HCT116 (cell line): Measurements from ENCODE around the gene THSD4. TPM values are rescaled to one million over a fixed set of nuclear protein-coding genes. Genes with fewer than 3 reads are reported as not detected.

ENCODE experiments used
- ATAC-seq: fragments of 200-7000 bp; cut with Tn5 transposase; 2 replicates; pipeline ENCODE4 v1.9.1; 2020; ENCODE audit warnings: mild to moderate bottlenecking, moderate library complexity
- BruUV-seq: library from RNA; stranded (reverse); fragments of 400-500 nt; replicated peaks from 2 replicates; lab custom pipeline; 2021; lab: Mats Ljungman, UMichigan
- CTCF ChIA-PET: fragments of 300-600 bp; sonication (Branson Sonifier 250); formaldehyde crosslinking; loops from one replicate; lab custom pipeline; 2021; ENCODE audit warnings: antibody characterized with exemption; lab: Charles Lee
- POLR2A ChIA-PET: fragments of 300-600, 350-600 bp; sonication (Branson Sonifier 250); formaldehyde crosslinking; loops from one replicate; lab custom pipeline; 2021; ENCODE audit warnings: antibody characterized with exemption; lab: Charles Lee
- RAD21 ChIA-PET, 2 experiments: fragments of 300-600 bp; sonication (Branson Sonifier 250); formaldehyde crosslinking; loops; one replicate each; lab custom pipeline; 2023; ENCODE audit warnings: low total read pairs in 2 of 2; ENCODE audit not compliant: uncharacterized antibody in 2 of 2, unreplicated experiment in 2 of 2, low non-redundant PET in 1 of 2; lab: Charles Lee
- DNase-seq: peaks from one replicate; pipeline ENCODE4 v3.0.0-alpha.2; 2010; ENCODE audit warnings: low read depth, low spot score
- H2AFZ ChIP-seq: fragments of 200-600 bp; shearing (Covaris generic), sonication (generic); 2 replicates; pipeline ENCODE4 v1.6.1; 2017; ENCODE audit warnings: low read depth, mixed run types, mixed read lengths, antibody characterized with exemption, low read length; ENCODE audit not compliant: poor library complexity, severe bottlenecking
- H3K27ac ChIP-seq: 2 replicates; pipeline ENCODE4 v1.5.1; 2012; ENCODE audit warnings: low read depth, low read length
- H3K27me3 ChIP-seq: fragments of 200-600 bp; sonication (generic); 2 replicates; pipeline ENCODE4 v1.6.1; 2016; ENCODE audit warnings: mixed run types, low read length, mixed read lengths; ENCODE audit not compliant: insufficient read depth
- H3K36me3 ChIP-seq, 2 experiments: fragments of 200-500 bp in 1 of 2; fragments of 200-600 bp in 1 of 2; sonication (Bioruptor generic) in 1 of 2; sonication (generic) in 1 of 2; 2 replicates each; pipeline versions ENCODE4 v1.5.1 to v1.6.1; 2014 to 2016; ENCODE audit warnings: low read length in 2 of 2, inconsistent platforms in 1 of 2, mixed read lengths in 1 of 2, mixed run types in 1 of 2; ENCODE audit not compliant: insufficient read depth in 2 of 2, control insufficient read depth in 1 of 2
- H3K4me1 ChIP-seq, 2 experiments: fragments of 200-600 bp in 1 of 2; sonication (generic) in 1 of 2; 2 replicates each; pipeline versions ENCODE4 v1.5.1 to v1.6.1; 2012 to 2017; ENCODE audit warnings: low read length in 2 of 2, inconsistent platforms in 1 of 2, mild to moderate bottlenecking in 1 of 2, mixed read lengths in 1 of 2, mixed run types in 1 of 2, moderate library complexity in 1 of 2; ENCODE audit not compliant: insufficient read depth in 2 of 2, control insufficient read depth in 1 of 2
- H3K4me2 ChIP-seq: fragments of 200-600 bp; sonication (generic); 2 replicates; pipeline ENCODE4 v1.6.1; 2017; ENCODE audit warnings: mixed run types, low read length, mixed read lengths
- H3K4me3 ChIP-seq, 2 experiments: fragments of 200-600 bp in 1 of 2; sonication (generic) in 1 of 2; replicated peaks in 1 of 2; 2 replicates each; pipeline ENCODE4 v1.5.1; 2011 to 2016; ENCODE audit warnings: low read length in 2 of 2, control low read depth in 1 of 2, low read depth in 1 of 2, mild to moderate bottlenecking in 1 of 2, mixed read lengths in 1 of 2, mixed run types in 1 of 2
- H3K79me2 ChIP-seq: fragments of 200-600 bp; sonication (generic); 2 replicates; pipeline ENCODE4 v1.6.1; 2017; ENCODE audit warnings: mild to moderate bottlenecking, mixed run types, low read length, moderate library complexity, mixed read lengths; ENCODE audit not compliant: insufficient read depth
- H3K9ac ChIP-seq: fragments of 200-600 bp; sonication (generic); 2 replicates; pipeline ENCODE4 v1.6.1; 2016; ENCODE audit warnings: low read length, mixed read lengths
- H3K9me2 ChIP-seq: fragments of 200-600 bp; sonication (generic), shearing (Covaris generic); 2 replicates; pipeline ENCODE4 v1.6.1; 2017; ENCODE audit warnings: mixed run types, mild to moderate bottlenecking, moderate library complexity; ENCODE audit not compliant: insufficient read depth
- H3K9me3 ChIP-seq, 2 experiments: fragments of 200-500 bp in 1 of 2; fragments of 200-600 bp in 1 of 2; sonication (Bioruptor generic) in 1 of 2; sonication (generic) in 1 of 2; 2 replicates each; pipeline ENCODE4 v1.6.1; 2014 to 2017; ENCODE audit warnings: low read length in 2 of 2, mixed read lengths in 2 of 2, inconsistent platforms in 1 of 2, low read depth in 1 of 2, mild to moderate bottlenecking in 1 of 2, mixed run types in 1 of 2, moderate library complexity in 1 of 2; ENCODE audit not compliant: control insufficient read depth in 1 of 2, insufficient read depth in 1 of 2
- H4K20me1 ChIP-seq: fragments of 200-600 bp; sonication (generic), shearing (Covaris generic); 2 replicates; pipeline ENCODE4 v1.6.1; 2017; ENCODE audit warnings: mixed run types, mild to moderate bottlenecking, moderate library complexity; ENCODE audit not compliant: insufficient read depth
- CEBPB ChIP-seq: IDR thresholded peaks from 2 replicates; pipeline ENCODE4 v1.6.1; 2012; ENCODE audit warnings: low read depth
- EGR1 ChIP-seq: IDR thresholded peaks from 2 replicates; pipeline ENCODE4 v1.6.1; 2012; ENCODE audit warnings: low read depth
- ELF1 ChIP-seq: IDR thresholded peaks from 2 replicates; pipeline ENCODE4 v1.6.1; 2012; ENCODE audit warnings: low read depth, borderline replicate concordance
- EZH2 ChIP-seq: fragments of 200-600 bp; sonication (generic); IDR thresholded peaks from 2 replicates; pipeline ENCODE4 v1.6.1; 2017; ENCODE audit warnings: antibody characterized with exemption, mixed run types
- FOSL1 ChIP-seq: IDR thresholded peaks from 2 replicates; pipeline ENCODE4 v1.6.1; 2012; ENCODE audit warnings: low read depth
- JUND ChIP-seq: IDR thresholded peaks from 2 replicates; pipeline ENCODE4 v1.6.1; 2012
- POLR2A ChIP-seq: IDR thresholded peaks from 2 replicates; pipeline ENCODE4 v1.7.0; 2011; ENCODE audit warnings: borderline replicate concordance; ENCODE audit not compliant: insufficient read depth, insufficient read length; ENCODE audit errors: extremely low read depth
- POLR2AphosphoS5 ChIP-seq: IDR thresholded peaks from 2 replicates; pipeline ENCODE4 v1.6.1; 2011; ENCODE audit warnings: mild to moderate bottlenecking, low read depth, low read length, moderate library complexity
- RAD21 ChIP-seq: IDR thresholded peaks from 2 replicates; pipeline ENCODE4 v1.6.1; 2012; ENCODE audit warnings: low read depth, mild to moderate bottlenecking
- SP1 ChIP-seq: IDR thresholded peaks from 2 replicates; pipeline ENCODE4 v1.6.1; 2012; ENCODE audit warnings: low read depth
- SRF ChIP-seq: IDR thresholded peaks from 2 replicates; pipeline ENCODE4 v1.6.1; 2012; ENCODE audit warnings: low read depth
- TCF7L2 ChIP-seq: IDR thresholded peaks from 2 replicates; pipeline ENCODE4 v1.7.0; 2011; ENCODE audit warnings: borderline replicate concordance, inconsistent platforms; ENCODE audit not compliant: insufficient read depth, insufficient read length; ENCODE audit errors: extremely low read depth
- YY1 ChIP-seq: IDR thresholded peaks from 2 replicates; pipeline ENCODE4 v1.6.1; 2011; ENCODE audit warnings: low read length, low read depth, moderate library complexity, mild to moderate bottlenecking; ENCODE audit not compliant: insufficient replicate concordance; ENCODE audit errors: extremely low read depth
- ZFX ChIP-seq: fragments of 450-650 bp; IDR thresholded peaks from 2 replicates; pipeline ENCODE4 v1.6.1; 2017
- ZNF274 ChIP-seq: fragments of 200-500 bp; sonication (Bioruptor generic); IDR thresholded peaks from 2 replicates; pipeline ENCODE4 v1.6.1; 2014; ENCODE audit warnings: mild to moderate bottlenecking, low read depth, low read length, inconsistent platforms
- intact Hi-C: fragments of 100-400 bp; cut with micrococcal nuclease; formaldehyde crosslinking; loops from 2 replicates; pipeline ENCODE4 v1.10.0; 2022
- total RNA-seq: library from RNA; stranded (reverse); gene quantifications from one replicate; pipeline ENCODE4 v1.2.1, GENCODE V29; 2021; ENCODE audit not compliant: unreplicated experiment
- TF ChIP-seq, protein P1 (sequence below): IDR thresholded peaks from 2 replicates; pipeline ENCODE4 v1.6.1; 2012; ENCODE audit warnings: low read depth
- TF ChIP-seq, protein P2 (sequence below): IDR thresholded peaks from 2 replicates; pipeline ENCODE4 v1.6.1; 2011; ENCODE audit warnings: mild to moderate bottlenecking, low read length, moderate library complexity; ENCODE audit not compliant: insufficient replicate concordance; ENCODE audit errors: extremely low read depth
- TF ChIP-seq, protein P3 (sequence below): IDR thresholded peaks from 2 replicates; pipeline ENCODE4 v1.6.1; 2012
- TF ChIP-seq, protein P4 (sequence below): IDR thresholded peaks from 2 replicates; pipeline ENCODE4 v1.6.1; 2012
- TF ChIP-seq, protein P5 (sequence below), 3 experiments: fragments of 200-600 bp in 1 of 3; sonication (generic) in 1 of 3; IDR thresholded peaks in 2 of 3; conservative IDR thresholded peaks in 1 of 3; 2 replicates each; pipeline ENCODE4 v1.5.1; 2012 to 2017; ENCODE audit warnings: low read depth in 2 of 3, low read length in 2 of 3, antibody characterized with exemption in 1 of 3, borderline replicate concordance in 1 of 3, control low read depth in 1 of 3, mild to moderate bottlenecking in 1 of 3, mixed read lengths in 1 of 3, mixed run types in 1 of 3, moderate library complexity in 1 of 3; ENCODE audit not compliant: insufficient read depth in 1 of 3

THSD4 gene
- total RNA-seq, 1 experiment from 2014 or later, result 30.5 TPM

DNA sequence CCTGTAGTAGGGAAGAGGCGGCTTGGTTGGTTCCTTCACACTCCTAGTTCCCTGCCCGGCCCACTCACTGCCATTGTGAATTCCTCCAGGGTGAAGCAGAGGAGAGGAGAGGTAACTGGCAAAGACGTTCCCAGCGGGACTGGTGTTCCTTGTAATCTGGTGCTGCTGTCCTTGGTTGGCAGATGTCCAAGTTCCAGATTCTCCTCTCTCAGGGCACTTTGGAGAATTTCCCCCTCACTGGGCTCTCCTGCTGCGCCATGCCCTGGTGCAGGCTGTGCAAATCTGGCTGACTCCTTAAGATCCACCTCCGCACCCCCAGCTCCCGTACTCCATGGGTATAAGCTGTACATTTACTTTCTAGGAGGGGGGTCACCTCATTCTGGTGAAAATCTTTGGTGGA is 37.3 kb downstream of the THSD4 start:
- ChIA-PET POLR2A (no interaction called here), RAD21 (no interaction called here), CTCF (no interaction called here)
- H3K9me3 ChIP-seq, result no peaks in the 10 kb centered on the region
- no peak overlapping the region for H3K4me2 ChIP-seq
- TF ChIP-seq JUND, result no peak
- TF ChIP-seq EGR1, result no peak
- no peak for TF ChIP-seq POLR2AphosphoS5
- TF ChIP-seq YY1, result no peak
- TF ChIP-seq, protein P1, sequence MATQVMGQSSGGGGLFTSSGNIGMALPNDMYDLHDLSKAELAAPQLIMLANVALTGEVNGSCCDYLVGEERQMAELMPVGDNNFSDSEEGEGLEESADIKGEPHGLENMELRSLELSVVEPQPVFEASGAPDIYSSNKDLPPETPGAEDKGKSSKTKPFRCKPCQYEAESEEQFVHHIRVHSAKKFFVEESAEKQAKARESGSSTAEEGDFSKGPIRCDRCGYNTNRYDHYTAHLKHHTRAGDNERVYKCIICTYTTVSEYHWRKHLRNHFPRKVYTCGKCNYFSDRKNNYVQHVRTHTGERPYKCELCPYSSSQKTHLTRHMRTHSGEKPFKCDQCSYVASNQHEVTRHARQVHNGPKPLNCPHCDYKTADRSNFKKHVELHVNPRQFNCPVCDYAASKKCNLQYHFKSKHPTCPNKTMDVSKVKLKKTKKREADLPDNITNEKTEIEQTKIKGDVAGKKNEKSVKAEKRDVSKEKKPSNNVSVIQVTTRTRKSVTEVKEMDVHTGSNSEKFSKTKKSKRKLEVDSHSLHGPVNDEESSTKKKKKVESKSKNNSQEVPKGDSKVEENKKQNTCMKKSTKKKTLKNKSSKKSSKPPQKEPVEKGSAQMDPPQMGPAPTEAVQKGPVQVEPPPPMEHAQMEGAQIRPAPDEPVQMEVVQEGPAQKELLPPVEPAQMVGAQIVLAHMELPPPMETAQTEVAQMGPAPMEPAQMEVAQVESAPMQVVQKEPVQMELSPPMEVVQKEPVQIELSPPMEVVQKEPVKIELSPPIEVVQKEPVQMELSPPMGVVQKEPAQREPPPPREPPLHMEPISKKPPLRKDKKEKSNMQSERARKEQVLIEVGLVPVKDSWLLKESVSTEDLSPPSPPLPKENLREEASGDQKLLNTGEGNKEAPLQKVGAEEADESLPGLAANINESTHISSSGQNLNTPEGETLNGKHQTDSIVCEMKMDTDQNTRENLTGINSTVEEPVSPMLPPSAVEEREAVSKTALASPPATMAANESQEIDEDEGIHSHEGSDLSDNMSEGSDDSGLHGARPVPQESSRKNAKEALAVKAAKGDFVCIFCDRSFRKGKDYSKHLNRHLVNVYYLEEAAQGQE, result no peak
- TF ChIP-seq, protein P2, sequence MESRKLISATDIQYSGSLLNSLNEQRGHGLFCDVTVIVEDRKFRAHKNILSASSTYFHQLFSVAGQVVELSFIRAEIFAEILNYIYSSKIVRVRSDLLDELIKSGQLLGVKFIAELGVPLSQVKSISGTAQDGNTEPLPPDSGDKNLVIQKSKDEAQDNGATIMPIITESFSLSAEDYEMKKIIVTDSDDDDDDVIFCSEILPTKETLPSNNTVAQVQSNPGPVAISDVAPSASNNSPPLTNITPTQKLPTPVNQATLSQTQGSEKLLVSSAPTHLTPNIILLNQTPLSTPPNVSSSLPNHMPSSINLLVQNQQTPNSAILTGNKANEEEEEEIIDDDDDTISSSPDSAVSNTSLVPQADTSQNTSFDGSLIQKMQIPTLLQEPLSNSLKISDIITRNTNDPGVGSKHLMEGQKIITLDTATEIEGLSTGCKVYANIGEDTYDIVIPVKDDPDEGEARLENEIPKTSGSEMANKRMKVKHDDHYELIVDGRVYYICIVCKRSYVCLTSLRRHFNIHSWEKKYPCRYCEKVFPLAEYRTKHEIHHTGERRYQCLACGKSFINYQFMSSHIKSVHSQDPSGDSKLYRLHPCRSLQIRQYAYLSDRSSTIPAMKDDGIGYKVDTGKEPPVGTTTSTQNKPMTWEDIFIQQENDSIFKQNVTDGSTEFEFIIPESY, result no peak
- TF ChIP-seq SP1, result no peak
- TF ChIP-seq, protein P3, sequence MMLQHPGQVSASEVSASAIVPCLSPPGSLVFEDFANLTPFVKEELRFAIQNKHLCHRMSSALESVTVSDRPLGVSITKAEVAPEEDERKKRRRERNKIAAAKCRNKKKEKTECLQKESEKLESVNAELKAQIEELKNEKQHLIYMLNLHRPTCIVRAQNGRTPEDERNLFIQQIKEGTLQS, result no peak
- TF ChIP-seq ZFX, result no peak
- no peak for TF ChIP-seq RAD21
- no peak for TF ChIP-seq EZH2
- TF ChIP-seq SRF, result no peak
- TF ChIP-seq, protein P4, sequence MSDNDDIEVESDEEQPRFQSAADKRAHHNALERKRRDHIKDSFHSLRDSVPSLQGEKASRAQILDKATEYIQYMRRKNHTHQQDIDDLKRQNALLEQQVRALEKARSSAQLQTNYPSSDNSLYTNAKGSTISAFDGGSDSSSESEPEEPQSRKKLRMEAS, result no peak
- TF ChIP-seq ZNF274, result no peak
- TF ChIP-seq FOSL1, result no peak
- TF ChIP-seq, protein P5, sequence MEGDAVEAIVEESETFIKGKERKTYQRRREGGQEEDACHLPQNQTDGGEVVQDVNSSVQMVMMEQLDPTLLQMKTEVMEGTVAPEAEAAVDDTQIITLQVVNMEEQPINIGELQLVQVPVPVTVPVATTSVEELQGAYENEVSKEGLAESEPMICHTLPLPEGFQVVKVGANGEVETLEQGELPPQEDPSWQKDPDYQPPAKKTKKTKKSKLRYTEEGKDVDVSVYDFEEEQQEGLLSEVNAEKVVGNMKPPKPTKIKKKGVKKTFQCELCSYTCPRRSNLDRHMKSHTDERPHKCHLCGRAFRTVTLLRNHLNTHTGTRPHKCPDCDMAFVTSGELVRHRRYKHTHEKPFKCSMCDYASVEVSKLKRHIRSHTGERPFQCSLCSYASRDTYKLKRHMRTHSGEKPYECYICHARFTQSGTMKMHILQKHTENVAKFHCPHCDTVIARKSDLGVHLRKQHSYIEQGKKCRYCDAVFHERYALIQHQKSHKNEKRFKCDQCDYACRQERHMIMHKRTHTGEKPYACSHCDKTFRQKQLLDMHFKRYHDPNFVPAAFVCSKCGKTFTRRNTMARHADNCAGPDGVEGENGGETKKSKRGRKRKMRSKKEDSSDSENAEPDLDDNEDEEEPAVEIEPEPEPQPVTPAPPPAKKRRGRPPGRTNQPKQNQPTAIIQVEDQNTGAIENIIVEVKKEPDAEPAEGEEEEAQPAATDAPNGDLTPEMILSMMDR (IDR thresholded peaks at IDR 0.05 in 2 of 3, conservative IDR thresholded peaks at IDR 0.05 in 1 of 3; ENCODE audit: borderline replicate concordance in 1 of 3, insufficient read depth in 1 of 3, low read depth in 2 of 3, low read length in 2 of 3), result no peak
- no peak for TF ChIP-seq TCF7L2
- no peak for TF ChIP-seq ELF1
- no peak for TF ChIP-seq POLR2A
- no peak for TF ChIP-seq CEBPB
- no TSS peak for BruUV-seq
- H3K36me3 ChIP-seq, result no peaks in the 10 kb centered on the region
- no peak for DNase-seq
- H3K79me2 ChIP-seq, result no peaks in the 10 kb centered on the region
- H3K27me3 ChIP-seq, result no peaks in the 10 kb centered on the region
- no peak overlapping the region for H2AFZ ChIP-seq
- ATAC-seq, result no peak
- peaks cover 0 to 18% of the 10 kb centered on the region in 2 experiments; a peak in 1 of 4 replicates for H3K4me1 ChIP-seq
- H3K9ac ChIP-seq, result no peak overlapping the region
- no peaks in the 10 kb centered on the region for H3K9me2 ChIP-seq
- no peaks in the 10 kb centered on the region for H4K20me1 ChIP-seq
- H3K27ac ChIP-seq, result no peak overlapping the region
- intact Hi-C loops, result no loop called here
- H3K4me3 ChIP-seq, result no peak overlapping the region
